CD14-positive monocyte (primary cell): ENCODE measurements around the gene BNC2. TPM values are rescaled to one million over a fixed set of nuclear protein-coding genes. Genes with fewer than 3 reads are reported as not detected.

Source experiments
- DNase-seq, 3 donors: peaks; one replicate each; pipeline ENCODE4 v3.0.0-alpha.2; 2011 to 2022
- H2AFZ ChIP-seq: 2 replicates; pipeline ENCODE4 v1.6.0; 2012; ENCODE audit warnings: mild to moderate bottlenecking, low read depth, low read length, inconsistent platforms; ENCODE audit not compliant: insufficient read depth, poor library complexity, severe bottlenecking
- H3K27ac ChIP-seq, 2 donors: 1 replicate in 1 of 2; 2 replicates in 1 of 2; pipeline ENCODE4 v1.5.1; 2012 to 2013; ENCODE audit warnings: low read length in 2 of 2, control low read depth in 1 of 2, inconsistent platforms in 1 of 2, low read depth in 1 of 2, mild to moderate bottlenecking in 1 of 2
- H3K27me3 ChIP-seq, 2 donors: one replicate each; pipeline versions ENCODE4 v1.6.0 to v1.6.1; 2011 to 2013; ENCODE audit warnings: low read length in 2 of 2; ENCODE audit not compliant: control insufficient read depth in 2 of 2, insufficient read depth in 2 of 2
- H3K36me3 ChIP-seq, 2 donors: replicated peaks in 1 of 2; 1 replicate in 1 of 2; 2 replicates in 1 of 2; pipeline versions ENCODE4 v1.5.1 to v1.6.1; 2012 to 2013; ENCODE audit warnings: low read length in 2 of 2, control low read depth in 1 of 2, inconsistent platforms in 1 of 2, mild to moderate bottlenecking in 1 of 2; ENCODE audit not compliant: insufficient read depth in 2 of 2, control insufficient read depth in 1 of 2
- H3K4me1 ChIP-seq, 2 donors: 1 replicate in 1 of 2; 2 replicates in 1 of 2; pipeline versions ENCODE4 v1.5.1 to v1.6.1; 2012 to 2013; ENCODE audit warnings: low read length in 2 of 2, control low read depth in 1 of 2, inconsistent platforms in 1 of 2, mild to moderate bottlenecking in 1 of 2, moderate library complexity in 1 of 2; ENCODE audit not compliant: insufficient read depth in 2 of 2, control insufficient read depth in 1 of 2
- H3K4me2 ChIP-seq: replicated peaks from 2 replicates; pipeline ENCODE3; 2012; ENCODE audit warnings: low read length, moderate library complexity, mild to moderate bottlenecking; ENCODE audit not compliant: poor library complexity, severe bottlenecking; ENCODE audit errors: extremely low read depth
- H3K4me3 ChIP-seq, 3 experiments: fragments of 200-600 bp in 1 of 3; sonication (generic) in 1 of 3; replicated peaks in 1 of 3; 1 replicate in 2 of 3; 2 replicates in 1 of 3; pipeline ENCODE4 v1.5.1; 2011 to 2013; ENCODE audit warnings: low read length in 3 of 3, mild to moderate bottlenecking in 3 of 3, control low read depth in 2 of 3, low read depth in 2 of 3, inconsistent platforms in 1 of 3, moderate library complexity in 1 of 3
- H3K79me2 ChIP-seq: 2 replicates; pipeline ENCODE4 v1.6.0; 2012; ENCODE audit warnings: mild to moderate bottlenecking, control low read depth, inconsistent platforms, low read length, moderate library complexity; ENCODE audit not compliant: insufficient read depth
- H3K9ac ChIP-seq: 2 replicates; pipeline ENCODE4 v1.6.0; 2017; ENCODE audit warnings: low read length, mild to moderate bottlenecking; ENCODE audit not compliant: insufficient read depth, poor library complexity, severe bottlenecking
- H3K9me3 ChIP-seq, 2 donors: replicated peaks in 1 of 2; 1 replicate in 1 of 2; 2 replicates in 1 of 2; pipeline versions ENCODE4 v1.5.1 to v1.6.1; 2012 to 2013; ENCODE audit warnings: low read length in 2 of 2, control low read depth in 1 of 2; ENCODE audit not compliant: control insufficient read depth in 1 of 2, insufficient read depth in 1 of 2
- H4K20me1 ChIP-seq: 2 replicates; pipeline ENCODE4 v1.6.0; 2012; ENCODE audit warnings: mild to moderate bottlenecking, low read length, control low read depth, moderate library complexity; ENCODE audit not compliant: insufficient read depth
- H3K27ac Mint-ChIP-seq, 7 donors: one replicate each; pipeline ENCODE4 v1.8.0; 2020; ENCODE audit warnings: mild to moderate bottlenecking in 7 of 7, mixed read lengths in 7 of 7, moderate library complexity in 6 of 7, inconsistent platforms in 2 of 7
- H3K27me3 Mint-ChIP-seq, 3 donors: one replicate each; pipeline ENCODE4 v1.8.0; 2021 to 2022; ENCODE audit warnings: low read depth in 3 of 3, mild to moderate bottlenecking in 3 of 3, mixed read lengths in 3 of 3, moderate library complexity in 3 of 3, inconsistent platforms in 1 of 3
- H3K36me3 Mint-ChIP-seq, 2 donors: one replicate each; pipeline ENCODE4 v1.8.0; 2020; ENCODE audit warnings: mixed read lengths in 2 of 2, inconsistent platforms in 1 of 2, mild to moderate bottlenecking in 1 of 2
- H3K4me1 Mint-ChIP-seq: one replicate; pipeline ENCODE4 v1.8.0; 2020; ENCODE audit warnings: mild to moderate bottlenecking, mixed read lengths
- H3K4me3 Mint-ChIP-seq, 2 donors: one replicate each; pipeline ENCODE4 v1.8.0; 2020; ENCODE audit warnings: mild to moderate bottlenecking in 2 of 2, mixed read lengths in 2 of 2, moderate library complexity in 1 of 2
- H3K9me3 Mint-ChIP-seq, 7 donors: one replicate each; pipeline ENCODE4 v1.8.0; 2020 to 2022; ENCODE audit warnings: mixed read lengths in 7 of 7, mild to moderate bottlenecking in 6 of 7, moderate library complexity in 6 of 7, inconsistent platforms in 2 of 7
- WGBS: methylation state at CpG from one replicate; pipeline ENCODE4 v1.1.5; 2013; ENCODE audit warnings: missing lambda C conversion rate; ENCODE audit not compliant: insufficient coverage; 5-methylcytosine and 5-hydroxymethylcytosine counted together
- intact Hi-C, 2 donors: fragments of 100-400 bp; cut with micrococcal nuclease; formaldehyde crosslinking; loops; one replicate each; pipeline versions ENCODE4 v1.15.0 to v1.15.1; 2023
- polyA plus RNA-seq, 3 donors: library from polyadenylated mRNA; depleted of rRNA in 1 of 3; unstranded in 2 of 3; stranded (reverse) in 1 of 3; fragments of 300-500 nt in 2 of 3; fragments of >200 nt in 1 of 3; fragmentation: Illumina TruSeq in 2 of 3; gene quantifications; 1 replicate in 2 of 3; 2 replicates in 1 of 3; pipeline ENCODE4 v1.2.3, GENCODE V29; 2012 to 2021
- TF ChIP-seq, protein P1 (sequence below): fragments of 200-600 bp; IDR thresholded peaks from one replicate; pipeline ENCODE4 v1.8.0; 2022; ENCODE audit warnings: antibody characterized with exemption, mild to moderate bottlenecking

The BNC2 gene
- polyA plus RNA-seq, 3 donors, result 0.01 TPM; not detected in 2

DNA sequence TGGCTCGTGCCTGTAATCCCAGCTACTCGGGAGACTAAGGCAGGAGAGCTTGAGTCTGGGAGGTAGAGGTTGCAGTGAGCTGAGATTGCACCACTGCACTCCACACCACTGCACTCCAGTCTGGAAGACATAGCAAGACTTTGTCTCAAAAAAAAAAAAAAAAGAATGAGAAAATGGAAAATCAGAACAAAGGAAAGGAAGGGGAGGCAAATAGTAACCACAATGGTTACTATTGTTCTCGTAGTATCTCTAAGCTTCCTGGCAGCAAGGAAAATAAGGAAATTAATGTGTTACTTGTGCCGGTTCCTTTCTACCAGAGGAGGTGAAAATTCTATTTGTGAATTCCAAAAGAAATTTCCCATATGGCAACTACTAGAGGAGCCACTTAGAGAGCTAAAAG lies 48.5 kb upstream of the BNC2 start:
- H3K27ac Mint-ChIP-seq, result no peak overlapping the region
- peaks cover 0 to 5% (median 4%) of the 10 kb centered on the region in 3 donors for H3K27me3 Mint-ChIP-seq
- no peaks in the 10 kb centered on the region for H3K36me3 Mint-ChIP-seq
- TF ChIP-seq, protein P1, sequence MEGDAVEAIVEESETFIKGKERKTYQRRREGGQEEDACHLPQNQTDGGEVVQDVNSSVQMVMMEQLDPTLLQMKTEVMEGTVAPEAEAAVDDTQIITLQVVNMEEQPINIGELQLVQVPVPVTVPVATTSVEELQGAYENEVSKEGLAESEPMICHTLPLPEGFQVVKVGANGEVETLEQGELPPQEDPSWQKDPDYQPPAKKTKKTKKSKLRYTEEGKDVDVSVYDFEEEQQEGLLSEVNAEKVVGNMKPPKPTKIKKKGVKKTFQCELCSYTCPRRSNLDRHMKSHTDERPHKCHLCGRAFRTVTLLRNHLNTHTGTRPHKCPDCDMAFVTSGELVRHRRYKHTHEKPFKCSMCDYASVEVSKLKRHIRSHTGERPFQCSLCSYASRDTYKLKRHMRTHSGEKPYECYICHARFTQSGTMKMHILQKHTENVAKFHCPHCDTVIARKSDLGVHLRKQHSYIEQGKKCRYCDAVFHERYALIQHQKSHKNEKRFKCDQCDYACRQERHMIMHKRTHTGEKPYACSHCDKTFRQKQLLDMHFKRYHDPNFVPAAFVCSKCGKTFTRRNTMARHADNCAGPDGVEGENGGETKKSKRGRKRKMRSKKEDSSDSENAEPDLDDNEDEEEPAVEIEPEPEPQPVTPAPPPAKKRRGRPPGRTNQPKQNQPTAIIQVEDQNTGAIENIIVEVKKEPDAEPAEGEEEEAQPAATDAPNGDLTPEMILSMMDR, result no peak
- no peak for DNase-seq
- intact Hi-C loops, result no loop called here
- Histone ChIP-seq H4K20me1 (no peaks in the 10 kb centered on the region), H3K9me3 (peaks cover 0 to 9% of the 10 kb centered on the region in 2 donors), H3K4me2 (no peak overlapping the region), H3K4me1 (no peaks in the 10 kb centered on the region), H3K27me3 (no peaks in the 10 kb centered on the region), H3K27ac (no peak overlapping the region), H3K79me2 (no peaks in the 10 kb centered on the region), H2AFZ (no peak overlapping the region), H3K4me3 (no peak overlapping the region), H3K9ac (no peak overlapping the region), H3K36me3 (no peaks in the 10 kb centered on the region)
- H3K4me3 Mint-ChIP-seq, result no peak overlapping the region
- H3K9me3 Mint-ChIP-seq, result peaks cover 0 to 27% (median 22%) of the 10 kb centered on the region in 7 donors
- 100% methylated on average over 2 of the region's 4 CpGs for WGBS
- H3K4me1 Mint-ChIP-seq, result no peaks in the 10 kb centered on the region

DNA sequence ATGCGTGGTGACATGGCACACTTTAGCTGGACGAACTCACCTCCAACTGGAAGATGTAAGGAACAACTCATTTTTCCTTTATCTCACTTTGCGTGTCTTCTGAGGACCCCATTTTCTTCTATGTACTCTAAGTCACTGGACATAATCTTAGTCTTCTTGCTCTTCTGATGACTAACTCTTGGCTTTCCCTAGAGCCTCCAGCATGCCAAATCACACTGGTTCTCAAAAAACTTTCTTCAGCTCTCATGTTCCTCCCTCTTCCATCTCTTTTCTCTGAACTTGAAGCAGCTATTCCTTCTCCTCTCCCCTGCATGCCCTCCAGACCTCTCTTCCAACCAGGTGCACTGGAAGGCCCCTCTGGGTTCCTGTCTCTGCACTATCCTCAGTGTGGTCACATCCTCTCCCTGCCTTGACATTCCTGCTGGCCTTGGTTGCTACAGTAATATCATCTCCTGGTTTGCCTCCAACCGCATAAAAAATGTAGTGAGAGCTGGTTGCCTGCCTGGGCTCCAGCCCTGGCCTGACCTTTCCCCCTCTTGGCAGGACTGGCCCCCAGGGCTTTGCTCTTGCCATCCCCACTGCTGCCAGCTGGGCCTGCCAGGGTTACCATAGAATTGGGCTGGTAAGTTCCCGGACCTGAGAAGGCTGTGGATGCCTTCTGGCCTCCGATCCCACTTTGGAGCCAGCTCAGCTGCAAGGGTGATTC lies 44.8 kb upstream of the BNC2 start:
- peaks cover 0 to 9% of the 10 kb centered on the region in 2 donors for H3K9me3 ChIP-seq
- intact Hi-C loops, result no loop called here
- H2AFZ ChIP-seq, result no peak overlapping the region
- H3K4me3 ChIP-seq, result no peak overlapping the region
- Mint-ChIP-seq H3K27ac (no peak overlapping the region), H3K36me3 (no peaks in the 10 kb centered on the region), H3K27me3 (peaks cover 0 to 3% (median 0%) of the 10 kb centered on the region in 3 donors), H3K4me1 (no peaks in the 10 kb centered on the region), H3K9me3 (peaks cover 0 to 26% (median 22%) of the 10 kb centered on the region in 7 donors), H3K4me3 (no peak overlapping the region)
- no peak overlapping the region for H3K9ac ChIP-seq
- 97% methylated on average over 4 of the region's 6 CpGs for whole genome bisulfite sequencing
- H3K27me3 ChIP-seq, result no peaks in the 10 kb centered on the region
- H3K36me3 ChIP-seq, result no peaks in the 10 kb centered on the region
- H3K27ac ChIP-seq, result no peak overlapping the region
- H4K20me1 ChIP-seq, result no peaks in the 10 kb centered on the region
- no peaks in the 10 kb centered on the region for H3K4me1 ChIP-seq
- H3K79me2 ChIP-seq, result no peaks in the 10 kb centered on the region
- DNase-seq, result no peak
- TF ChIP-seq, protein P1, result no peak
- no peak overlapping the region for H3K4me2 ChIP-seq
